SK-N-SH (cell line): ENCODE data around the gene PLOD2. TPM values are rescaled to one million over a fixed set of nuclear protein-coding genes. Genes with fewer than 3 reads are reported as not detected.

ENCODE experiments used
- CTCF ChIA-PET: fragments of 300-600, 350-600 bp; formaldehyde crosslinking; extraction: SDS; loops from one replicate; lab custom pipeline; 2021; lab: Yijun Ruan, JAX
- POLR2A ChIA-PET: fragments of 350-600 bp; sonication (Branson Sonifier 250); formaldehyde crosslinking; extraction: SDS; loops from one replicate; lab custom pipeline; 2020; ENCODE audit warnings: antibody characterized with exemption, inconsistent platforms; lab: Yijun Ruan, JAX
- DNase-seq: peaks from one replicate; pipeline ENCODE4 v3.0.0; 2012
- H2AFZ ChIP-seq: fragments of 200-600 bp; sonication (generic); 2 replicates; pipeline ENCODE4 v1.8.1; 2016; ENCODE audit warnings: antibody characterized with exemption, mild to moderate bottlenecking, low read depth
- H3F3A ChIP-seq: fragments of 200-600 bp; sonication (generic); replicated peaks from 2 replicates; pipeline ENCODE3; 2016; ENCODE audit warnings: antibody characterized with exemption, mild to moderate bottlenecking; ENCODE audit not compliant: insufficient read depth
- H3K27ac ChIP-seq, 2 experiments: fragments of 200-500 bp in 1 of 2; fragments of 200-600 bp in 1 of 2; sonication (Bioruptor generic) in 1 of 2; sonication (generic), shearing (Covaris generic) in 1 of 2; 2 replicates each; pipeline versions ENCODE4 v1.5.1 to v1.6.1; 2014 to 2016; ENCODE audit warnings: low read depth in 2 of 2, inconsistent platforms in 1 of 2, low read length in 1 of 2, mild to moderate bottlenecking in 1 of 2, mixed read lengths in 1 of 2
- H3K27me3 ChIP-seq: fragments of 200-600 bp; sonication (generic), shearing (Covaris generic); 2 replicates; pipeline ENCODE4 v1.6.1; 2016; ENCODE audit warnings: mixed run types; ENCODE audit not compliant: insufficient read depth
- H3K36me3 ChIP-seq, 2 experiments: fragments of 200-500 bp in 1 of 2; fragments of 200-600 bp in 1 of 2; sonication (Bioruptor generic) in 1 of 2; sonication (generic) in 1 of 2; replicated peaks in 1 of 2; 2 replicates each; pipeline versions ENCODE3 to v1.5.1; 2014 to 2016; ENCODE audit warnings: low read length in 1 of 2, mild to moderate bottlenecking in 1 of 2; ENCODE audit not compliant: insufficient read depth in 2 of 2, control insufficient read depth in 1 of 2
- H3K4me1 ChIP-seq, 2 experiments: fragments of 200-500 bp in 1 of 2; fragments of 200-600 bp in 1 of 2; sonication (Bioruptor generic) in 1 of 2; sonication (generic), shearing (Covaris generic) in 1 of 2; 2 replicates each; pipeline versions ENCODE4 v1.5.1 to v1.6.1; 2014 to 2016; ENCODE audit warnings: low read depth in 1 of 2, low read length in 1 of 2, mixed run types in 1 of 2; ENCODE audit not compliant: insufficient read depth in 2 of 2, control insufficient read depth in 1 of 2
- H3K4me2 ChIP-seq: fragments of 200-600 bp; sonication (generic), shearing (Covaris generic); 2 replicates; pipeline ENCODE4 v1.6.1; 2017; ENCODE audit warnings: mixed run types
- H3K4me3 ChIP-seq, 2 experiments: fragments of 200-500 bp in 1 of 2; fragments of 200-600 bp in 1 of 2; sonication (Bioruptor generic) in 1 of 2; sonication (generic), shearing (Covaris generic) in 1 of 2; 2 replicates each; pipeline versions ENCODE4 v1.5.1 to v1.8.1; 2014 to 2016; ENCODE audit warnings: low read depth in 2 of 2, inconsistent platforms in 1 of 2, low read length in 1 of 2, mild to moderate bottlenecking in 1 of 2, mixed read lengths in 1 of 2, moderate library complexity in 1 of 2
- H3K79me2 ChIP-seq: fragments of 200-600 bp; sonication (generic); 2 replicates; pipeline ENCODE4 v1.8.1; 2017; ENCODE audit warnings: mild to moderate bottlenecking; ENCODE audit not compliant: insufficient read depth
- H3K9ac ChIP-seq: fragments of 200-600 bp; sonication (generic); 2 replicates; pipeline ENCODE4 v1.6.1; 2017; ENCODE audit warnings: mixed run types
- H3K9me2 ChIP-seq: fragments of 200-600 bp; sonication (generic); 2 replicates; pipeline ENCODE4 v1.6.1; 2017; ENCODE audit warnings: mixed run types
- H3K9me3 ChIP-seq: fragments of 200-600 bp; sonication (generic); 2 replicates; pipeline ENCODE4 v1.6.1; 2017; ENCODE audit warnings: mixed run types, mild to moderate bottlenecking, moderate library complexity
- H4K20me1 ChIP-seq: fragments of 200-600 bp; sonication (generic); 2 replicates; pipeline ENCODE4 v1.6.1; 2017; ENCODE audit warnings: mild to moderate bottlenecking, mixed run types; ENCODE audit not compliant: insufficient read depth
- CHD2 ChIP-seq: fragments of 150-350 bp; IDR thresholded peaks from 2 replicates; pipeline ENCODE4 v1.6.1; 2018; ENCODE audit warnings: low read length; ENCODE audit not compliant: partially characterized antibody
- ELF1 ChIP-seq: IDR thresholded peaks from 2 replicates; pipeline ENCODE4 v1.4.0; 2012
- EZH2phosphoT487 ChIP-seq: fragments of 200-600 bp; sonication (generic); IDR thresholded peaks from 2 replicates; pipeline ENCODE4 v1.6.1; 2017; ENCODE audit warnings: low read depth, mixed run types, mild to moderate bottlenecking, antibody characterized with exemption, moderate library complexity, borderline replicate concordance
- FOSL2 ChIP-seq: IDR thresholded peaks from 2 replicates; pipeline ENCODE4 v1.4.0; 2012; ENCODE audit warnings: low read depth, mild to moderate bottlenecking, moderate library complexity, borderline replicate concordance
- IRF3 ChIP-seq: fragments of 150-350 bp; IDR thresholded peaks from 2 replicates; pipeline ENCODE4 v1.6.1; 2016; ENCODE audit warnings: mild to moderate bottlenecking, low read depth, low read length
- JUND ChIP-seq: IDR thresholded peaks from 2 replicates; pipeline ENCODE4 v1.4.0; 2012
- MEF2A ChIP-seq: IDR thresholded peaks from 2 replicates; pipeline ENCODE4 v1.4.0; 2012; ENCODE audit warnings: low read depth, borderline replicate concordance
- NFIC ChIP-seq: IDR thresholded peaks from 2 replicates; pipeline ENCODE4 v1.4.0; 2012; ENCODE audit warnings: borderline replicate concordance
- PBX3 ChIP-seq: IDR thresholded peaks from 2 replicates; pipeline ENCODE4; 2012
- RAD21 ChIP-seq: IDR thresholded peaks from 2 replicates; pipeline ENCODE4 v1.6.1; 2012; ENCODE audit warnings: mild to moderate bottlenecking, low read length
- RFX5 ChIP-seq: IDR thresholded peaks from 2 replicates; pipeline ENCODE4 v1.6.1; 2012; ENCODE audit warnings: mild to moderate bottlenecking, improper control_type of control experiment, low read length
- RXRA ChIP-seq: IDR thresholded peaks from 2 replicates; pipeline ENCODE4 v1.4.0; 2012; ENCODE audit warnings: low read depth, mild to moderate bottlenecking, borderline replicate concordance
- SMC3 ChIP-seq: IDR thresholded peaks from 2 replicates; pipeline ENCODE4 v1.6.1; 2012; ENCODE audit warnings: low read depth, low read length, improper control_type of control experiment
- TAF1 ChIP-seq: IDR thresholded peaks from 2 replicates; pipeline ENCODE4 v1.6.1; 2012; ENCODE audit warnings: low read depth, mild to moderate bottlenecking, low read length, moderate library complexity, borderline replicate concordance
- USF1 ChIP-seq: IDR thresholded peaks from 2 replicates; pipeline ENCODE4 v1.4.0; 2012; ENCODE audit warnings: low read depth, borderline replicate concordance
- YY1 ChIP-seq: IDR thresholded peaks from 2 replicates; pipeline ENCODE4 v1.4.0; 2012; ENCODE audit warnings: low read depth, mild to moderate bottlenecking
- ZBTB33 ChIP-seq: IDR thresholded peaks from 2 replicates; pipeline ENCODE4 v1.4.0; 2012; ENCODE audit warnings: low read depth, borderline replicate concordance
- whole genome bisulfite sequencing: methylation state at CpG from one replicate; pipeline ENCODE4 v1.1.6; 2017; ENCODE audit warnings: low lambda C conversion rate; 5-methylcytosine and 5-hydroxymethylcytosine counted together
- polyA plus RNA-seq, 3 experiments: library from polyadenylated mRNA; depleted of rRNA; stranded (reverse); fragments of >200 nt; gene quantifications; 2 replicates each; pipeline ENCODE4 v1.2.3, GENCODE V29; 2012
- TF ChIP-seq, protein P1 (sequence below): IDR thresholded peaks from 2 replicates; pipeline ENCODE4 v1.4.0; 2012; ENCODE audit warnings: low read depth
- TF ChIP-seq, protein P2 (sequence below): IDR thresholded peaks from 2 replicates; pipeline ENCODE4 v1.6.1; 2012; ENCODE audit warnings: mild to moderate bottlenecking, low read depth, low read length, moderate library complexity
- TF ChIP-seq, protein P3 (sequence below): fragments of 200-600 bp; sonication (generic); IDR thresholded peaks from 2 replicates; pipeline ENCODE4 v1.6.1; 2017; ENCODE audit warnings: antibody characterized with exemption, mild to moderate bottlenecking, moderate library complexity

PLOD2 gene
- polyA plus RNA-seq, 1 of the 3 experiments (the other 2 are of a cell fraction) = 0.58 TPM

- 4% methylated on average over 5 of the region's 5 CpGs for WGBS
- H3K27ac ChIP-seq = no peak overlapping the region
- POLR2A ChIA-PET = no interaction called here
These were observed 125.6 kb downstream of the PLOD2 start for GRCh38 chr3:146035366-146035765.

More at GRCh38 chr3:146035366-146035765, 125.6 kb downstream of the PLOD2 start:
- Histone ChIP-seq H3K4me3 (no peak overlapping the region), H3K27me3 (no peaks in the 10 kb centered on the region), H3F3A (no peaks in the 10 kb centered on the region), H3K9me3 (no peaks in the 10 kb centered on the region), H3K9me2 (no peaks in the 10 kb centered on the region; the same call in 1 of the 2 replicates), H3K4me2 (no peak overlapping the region), H2AFZ (no peak overlapping the region), H3K36me3 (no peaks in the 10 kb centered on the region), H3K9ac (no peak overlapping the region), H4K20me1 (no peaks in the 10 kb centered on the region), H3K4me1 (no peaks in the 10 kb centered on the region), H3K79me2 (no peaks in the 10 kb centered on the region)
- no peak for TF ChIP-seq RFX5
- no peak for TF ChIP-seq EZH2phosphoT487
- no peak for TF ChIP-seq FOSL2
- no peak for TF ChIP-seq NFIC
- no peak for TF ChIP-seq JUND
- no peak for TF ChIP-seq YY1
- TF ChIP-seq ELF1 = no peak
- TF ChIP-seq CHD2 = no peak
- no peak for TF ChIP-seq RAD21
- no peak for TF ChIP-seq USF1
- no peak for TF ChIP-seq IRF3
- TF ChIP-seq, protein P1, sequence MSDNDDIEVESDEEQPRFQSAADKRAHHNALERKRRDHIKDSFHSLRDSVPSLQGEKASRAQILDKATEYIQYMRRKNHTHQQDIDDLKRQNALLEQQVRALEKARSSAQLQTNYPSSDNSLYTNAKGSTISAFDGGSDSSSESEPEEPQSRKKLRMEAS = no peak
- TF ChIP-seq ZBTB33 = no peak
- no peak for TF ChIP-seq MEF2A
- no peak for TF ChIP-seq TAF1
- no peak for TF ChIP-seq RXRA
- no peak for TF ChIP-seq SMC3
- TF ChIP-seq PBX3 = no peak
- TF ChIP-seq, protein P2, sequence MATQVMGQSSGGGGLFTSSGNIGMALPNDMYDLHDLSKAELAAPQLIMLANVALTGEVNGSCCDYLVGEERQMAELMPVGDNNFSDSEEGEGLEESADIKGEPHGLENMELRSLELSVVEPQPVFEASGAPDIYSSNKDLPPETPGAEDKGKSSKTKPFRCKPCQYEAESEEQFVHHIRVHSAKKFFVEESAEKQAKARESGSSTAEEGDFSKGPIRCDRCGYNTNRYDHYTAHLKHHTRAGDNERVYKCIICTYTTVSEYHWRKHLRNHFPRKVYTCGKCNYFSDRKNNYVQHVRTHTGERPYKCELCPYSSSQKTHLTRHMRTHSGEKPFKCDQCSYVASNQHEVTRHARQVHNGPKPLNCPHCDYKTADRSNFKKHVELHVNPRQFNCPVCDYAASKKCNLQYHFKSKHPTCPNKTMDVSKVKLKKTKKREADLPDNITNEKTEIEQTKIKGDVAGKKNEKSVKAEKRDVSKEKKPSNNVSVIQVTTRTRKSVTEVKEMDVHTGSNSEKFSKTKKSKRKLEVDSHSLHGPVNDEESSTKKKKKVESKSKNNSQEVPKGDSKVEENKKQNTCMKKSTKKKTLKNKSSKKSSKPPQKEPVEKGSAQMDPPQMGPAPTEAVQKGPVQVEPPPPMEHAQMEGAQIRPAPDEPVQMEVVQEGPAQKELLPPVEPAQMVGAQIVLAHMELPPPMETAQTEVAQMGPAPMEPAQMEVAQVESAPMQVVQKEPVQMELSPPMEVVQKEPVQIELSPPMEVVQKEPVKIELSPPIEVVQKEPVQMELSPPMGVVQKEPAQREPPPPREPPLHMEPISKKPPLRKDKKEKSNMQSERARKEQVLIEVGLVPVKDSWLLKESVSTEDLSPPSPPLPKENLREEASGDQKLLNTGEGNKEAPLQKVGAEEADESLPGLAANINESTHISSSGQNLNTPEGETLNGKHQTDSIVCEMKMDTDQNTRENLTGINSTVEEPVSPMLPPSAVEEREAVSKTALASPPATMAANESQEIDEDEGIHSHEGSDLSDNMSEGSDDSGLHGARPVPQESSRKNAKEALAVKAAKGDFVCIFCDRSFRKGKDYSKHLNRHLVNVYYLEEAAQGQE = no peak
- TF ChIP-seq, protein P3, sequence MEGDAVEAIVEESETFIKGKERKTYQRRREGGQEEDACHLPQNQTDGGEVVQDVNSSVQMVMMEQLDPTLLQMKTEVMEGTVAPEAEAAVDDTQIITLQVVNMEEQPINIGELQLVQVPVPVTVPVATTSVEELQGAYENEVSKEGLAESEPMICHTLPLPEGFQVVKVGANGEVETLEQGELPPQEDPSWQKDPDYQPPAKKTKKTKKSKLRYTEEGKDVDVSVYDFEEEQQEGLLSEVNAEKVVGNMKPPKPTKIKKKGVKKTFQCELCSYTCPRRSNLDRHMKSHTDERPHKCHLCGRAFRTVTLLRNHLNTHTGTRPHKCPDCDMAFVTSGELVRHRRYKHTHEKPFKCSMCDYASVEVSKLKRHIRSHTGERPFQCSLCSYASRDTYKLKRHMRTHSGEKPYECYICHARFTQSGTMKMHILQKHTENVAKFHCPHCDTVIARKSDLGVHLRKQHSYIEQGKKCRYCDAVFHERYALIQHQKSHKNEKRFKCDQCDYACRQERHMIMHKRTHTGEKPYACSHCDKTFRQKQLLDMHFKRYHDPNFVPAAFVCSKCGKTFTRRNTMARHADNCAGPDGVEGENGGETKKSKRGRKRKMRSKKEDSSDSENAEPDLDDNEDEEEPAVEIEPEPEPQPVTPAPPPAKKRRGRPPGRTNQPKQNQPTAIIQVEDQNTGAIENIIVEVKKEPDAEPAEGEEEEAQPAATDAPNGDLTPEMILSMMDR = no peak
- no peak for DNase-seq
- CTCF ChIA-PET = no interaction called here
